HPDE6-E6E7 (cell line): ENCODE results near the gene MATK.

Source experiments
- DNase-seq: peaks from one replicate; pipeline ENCODE4 v3.0.0; 2011; ENCODE audit warnings: missing footprints; ENCODE audit errors: extremely low spot score

Gene MATK

GRCh38 chr19:3785938-3786824 lies at the start of gene MATK:
Gene MATK, minus strand, starts transcription at chr19:3786381. Its CDS starts 1,246 bp downstream, at chr19:3785135.
- no peak for DNase-seq

GRCh38 chr19:3835055-3835435 lies 48.9 kb upstream of the MATK start:
- no peak for DNase-seq

- DNase-seq, result no peak
These were observed 48.3 kb upstream of the MATK start for GRCh38 chr19:3834349-3835054.

- no peak for DNase-seq
These were observed 47.6 kb upstream of the MATK start for GRCh38 chr19:3833578-3834348.

GRCh38 chr19:3832001-3832400 lies 45.8 kb upstream of the MATK start:
- DNase-seq, result no peak

GRCh38 chr19:3831601-3832000 lies 45.4 kb upstream of the MATK start:
- DNase-seq, result no peak

- no peak for DNase-seq
These were observed 44.7 kb upstream of the MATK start for GRCh38 chr19:3830621-3831589.

GRCh38 chr19:3827306-3827705 lies 41.1 kb upstream of the MATK start:
- DNase-seq, result no peak

- no peak for DNase-seq
These were observed 40.0 kb upstream of the MATK start for GRCh38 chr19:3826163-3826562.

- DNase-seq, result no peak
These were observed 39.2 kb upstream of the MATK start for GRCh38 chr19:3825286-3825956.

GRCh38 chr19:3823350-3823713 lies 37.2 kb upstream of the MATK start:
- DNase-seq, result no peak

- no peak for DNase-seq
These were observed 36.6 kb upstream of the MATK start for GRCh38 chr19:3822683-3823349.

- no peak for DNase-seq
These were observed 35.7 kb upstream of the MATK start for GRCh38 chr19:3821857-3822364.

- DNase-seq, result no peak
These were observed 35.0 kb upstream of the MATK start for GRCh38 chr19:3821156-3821555.

- no peak for DNase-seq
These were observed 33.8 kb upstream of the MATK start for GRCh38 chr19:3819989-3820388.

GRCh38 chr19:3818918-3819317 lies 32.7 kb upstream of the MATK start:
- DNase-seq, result no peak

- no peak for DNase-seq
These were observed 32.3 kb upstream of the MATK start for GRCh38 chr19:3818466-3818865.

- DNase-seq, result no peak
These were observed 31.6 kb upstream of the MATK start for GRCh38 chr19:3817761-3818160.

- no peak for DNase-seq
These were observed 30.5 kb upstream of the MATK start for GRCh38 chr19:3816566-3817218.
